ENCODE measurements around the gene DEDD2.

- no peak for TF ChIP-seq POLR2AphosphoS5 (IDR thresholded peaks at IDR 0.05)
- TF ChIP-seq CTCF (IDR thresholded peaks at IDR 0.05), result peak in 1 of 6 experiments; percentile 20
Measured at GRCh38 chr19:42242069-42242511, 24.6 kb upstream of the DEDD2 start.

All from upper lobe of left lung (tissue), 4 donors.